Measurements from ENCODE around the gene DNAH7. TPM values are rescaled to one million over a fixed set of nuclear protein-coding genes. Genes with fewer than 3 reads are reported as not detected.

Gene DNAH7
- total and polyA plus RNA-seq, 2 donors from 2014 or later = 3.8 to 15.7 TPM

GRCh38 chr2:196105951-196106350, 37.3 kb upstream of the DNAH7 start:
- TF ChIP-seq CTCF (IDR thresholded peaks at IDR 0.05; ENCODE audit: borderline replicate concordance, extremely low read depth, insufficient read depth) = no peak
- Histone ChIP-seq H3K27me3 (ENCODE audit: control insufficient read depth, insufficient read depth, low read length) (no peaks in the 10 kb centered on the region), H3K4me1 (ENCODE audit: control insufficient read depth in 2 of 3, insufficient read depth in 2 of 3, low read depth in 1 of 3, low read length in 3 of 3) (no peaks in the 10 kb centered on the region), H3K9me3 (ENCODE audit: control insufficient read depth in 2 of 3, insufficient read depth in 1 of 3, low read length in 3 of 3) (no peaks in the 10 kb centered on the region), H3K27ac (ENCODE audit: low read depth in 2 of 2, low read length in 2 of 2) (no peak overlapping the region), H3K4me3 (ENCODE audit: low read length in 3 of 3) (no peak overlapping the region), H3K9ac (ENCODE audit: low read length in 3 of 3) (no peak overlapping the region), H3K36me3 (ENCODE audit: control insufficient read depth in 2 of 3, insufficient read depth in 3 of 3, low read length in 3 of 3) (no peaks in the 10 kb centered on the region)
- FAIRE-seq = peak; percentile 33
- DNase-seq = peak in 1 of 5 donors; percentile 23
- intact Hi-C loops (cut with DNase I) = no loop called here

GRCh38 chr2:196104066-196104465, 35.4 kb upstream of the DNAH7 start:
- no peaks in the 10 kb centered on the region for H3K9me3 ChIP-seq (ENCODE audit: control insufficient read depth in 2 of 3, insufficient read depth in 1 of 3, low read length in 3 of 3)
- no peaks in the 10 kb centered on the region for H3K4me1 ChIP-seq (ENCODE audit: control insufficient read depth in 2 of 3, insufficient read depth in 2 of 3, low read depth in 1 of 3, low read length in 3 of 3)
- no peak for TF ChIP-seq CTCF (IDR thresholded peaks at IDR 0.05; ENCODE audit: borderline replicate concordance, extremely low read depth, insufficient read depth)
- no peak overlapping the region for H3K27ac ChIP-seq (ENCODE audit: low read depth in 2 of 2, low read length in 2 of 2)
- intact Hi-C loops (cut with DNase I) = no loop called here
- FAIRE-seq = no peak
- no peak overlapping the region for H3K4me3 ChIP-seq (ENCODE audit: low read length in 3 of 3)
- no peak for DNase-seq
- H3K27me3 ChIP-seq (ENCODE audit: control insufficient read depth, insufficient read depth, low read length) = no peaks in the 10 kb centered on the region
- no peak overlapping the region for H3K9ac ChIP-seq (ENCODE audit: low read length in 3 of 3)
- no peaks in the 10 kb centered on the region for H3K36me3 ChIP-seq (ENCODE audit: control insufficient read depth in 2 of 3, insufficient read depth in 3 of 3, low read length in 3 of 3)

GRCh38 chr2:196103626-196104025, 35.0 kb upstream of the DNAH7 start:
- Histone ChIP-seq H3K4me1 (ENCODE audit: control insufficient read depth in 2 of 3, insufficient read depth in 2 of 3, low read depth in 1 of 3, low read length in 3 of 3) (no peaks in the 10 kb centered on the region), H3K4me3 (ENCODE audit: low read length in 3 of 3) (no peak overlapping the region), H3K27me3 (ENCODE audit: control insufficient read depth, insufficient read depth, low read length) (no peaks in the 10 kb centered on the region), H3K9ac (ENCODE audit: low read length in 3 of 3) (no peak overlapping the region), H3K9me3 (ENCODE audit: control insufficient read depth in 2 of 3, insufficient read depth in 1 of 3, low read length in 3 of 3) (no peaks in the 10 kb centered on the region), H3K27ac (ENCODE audit: low read depth in 2 of 2, low read length in 2 of 2) (no peak overlapping the region), H3K36me3 (ENCODE audit: control insufficient read depth in 2 of 3, insufficient read depth in 3 of 3, low read length in 3 of 3) (no peaks in the 10 kb centered on the region)
- DNase-seq = no peak
- intact Hi-C loops (cut with DNase I) = no loop called here
- FAIRE-seq = no peak
- no peak for TF ChIP-seq CTCF (IDR thresholded peaks at IDR 0.05; ENCODE audit: borderline replicate concordance, extremely low read depth, insufficient read depth)

GRCh38 chr2:196101325-196101991, 32.8 kb upstream of the DNAH7 start:
- Histone ChIP-seq H3K9me3 (ENCODE audit: control insufficient read depth in 2 of 3, insufficient read depth in 1 of 3, low read length in 3 of 3) (no peaks in the 10 kb centered on the region), H3K36me3 (ENCODE audit: control insufficient read depth in 2 of 3, insufficient read depth in 3 of 3, low read length in 3 of 3) (no peaks in the 10 kb centered on the region), H3K27ac (ENCODE audit: low read depth in 2 of 2, low read length in 2 of 2) (no peak overlapping the region), H3K4me3 (ENCODE audit: low read length in 3 of 3) (no peak overlapping the region), H3K9ac (ENCODE audit: low read length in 3 of 3) (no peak overlapping the region), H3K27me3 (ENCODE audit: control insufficient read depth, insufficient read depth, low read length) (no peaks in the 10 kb centered on the region), H3K4me1 (ENCODE audit: control insufficient read depth in 2 of 3, insufficient read depth in 2 of 3, low read depth in 1 of 3, low read length in 3 of 3) (no peaks in the 10 kb centered on the region)
- FAIRE-seq (no peak), DNase-seq (no peak)
- intact Hi-C loops (cut with DNase I) = no loop called here
- no peak for TF ChIP-seq CTCF (IDR thresholded peaks at IDR 0.05; ENCODE audit: borderline replicate concordance, extremely low read depth, insufficient read depth)

Measured in kidney (tissue), 14 donors.